22Rv1 (cell line): ENCODE results near the gene C5.
A peak's percentile ranks its signal among the peaks of the same experiment; 100 is the strongest.
"Not testable (repeated sequence)": the region's sequence is repeated elsewhere in the genome, so short reads cannot be mapped to it uniquely, and the experiment has no call there.

ENCODE experiments used
- H3K27ac ChIP-seq: fragments of 450-650 bp; 2 replicates; pipeline ENCODE4 v1.5.1; 2017
- CTCF ChIP-seq: fragments of 450-650 bp; IDR thresholded peaks from 2 replicates; pipeline ENCODE4 v1.5.1; 2017; ENCODE audit warnings: mild to moderate bottlenecking
- ZFX ChIP-seq: fragments of 450-650 bp; IDR thresholded peaks from 2 replicates; pipeline ENCODE4 v1.6.1; 2017; ENCODE audit warnings: antibody characterized with exemption, borderline replicate concordance

The C5 gene

DNA sequence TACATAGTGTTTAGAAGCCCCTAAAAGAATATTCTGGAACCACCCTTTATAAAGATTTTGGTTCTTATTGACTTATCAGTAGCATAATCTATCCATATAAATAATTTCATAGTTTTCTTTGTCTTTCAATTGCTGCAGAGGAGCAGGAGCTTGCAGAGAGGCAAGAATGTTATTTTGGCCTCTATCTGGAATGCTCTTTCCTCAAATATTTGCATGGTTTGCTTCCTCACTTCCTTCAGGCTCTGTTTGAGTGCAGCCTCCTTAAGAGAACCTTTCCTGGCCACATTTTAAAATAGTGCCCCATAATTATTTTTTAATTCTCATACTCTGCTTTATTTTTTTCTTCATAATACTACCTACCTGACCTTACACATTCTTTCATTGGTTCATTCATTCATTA, 1.5 kb downstream of the C5 start:
- peak overlapping the region; percentile 86 for H3K27ac ChIP-seq
- TF ChIP-seq ZFX: no peak
- TF ChIP-seq CTCF: no peak

- TF ChIP-seq ZFX (no peak), CTCF (no peak)
- peak overlapping the region; percentile 86 for H3K27ac ChIP-seq
Observed at GRCh38 chr9:121048175-121048574, 1.9 kb downstream of the C5 start.

- TF ChIP-seq CTCF (no peak), ZFX (no peak)
- H3K27ac ChIP-seq: no peak overlapping the region
Observed at GRCh38 chr9:121038804-121039203, 11.3 kb downstream of the C5 start.

DNA sequence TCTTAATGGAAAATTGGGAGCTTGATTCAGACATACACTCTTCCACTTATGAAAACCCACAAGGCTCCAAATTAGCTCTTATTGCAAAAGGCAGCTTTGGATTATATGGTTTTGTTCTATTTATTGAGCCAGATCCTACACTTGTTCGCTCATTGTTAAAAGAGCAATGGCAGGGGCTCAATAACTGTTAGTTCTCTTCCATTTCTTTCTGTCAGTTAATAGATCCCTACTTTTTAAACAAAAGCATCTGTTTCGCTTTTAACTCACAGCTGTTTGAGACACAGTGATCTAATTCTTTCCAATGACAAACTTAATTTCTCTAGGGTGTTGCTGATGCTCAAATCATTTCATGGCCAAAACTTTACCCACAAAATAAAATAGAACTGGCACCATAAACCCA, 11.7 kb downstream of the C5 start:
- no peak overlapping the region for H3K27ac ChIP-seq
- TF ChIP-seq CTCF: no peak
- TF ChIP-seq ZFX: no peak

DNA sequence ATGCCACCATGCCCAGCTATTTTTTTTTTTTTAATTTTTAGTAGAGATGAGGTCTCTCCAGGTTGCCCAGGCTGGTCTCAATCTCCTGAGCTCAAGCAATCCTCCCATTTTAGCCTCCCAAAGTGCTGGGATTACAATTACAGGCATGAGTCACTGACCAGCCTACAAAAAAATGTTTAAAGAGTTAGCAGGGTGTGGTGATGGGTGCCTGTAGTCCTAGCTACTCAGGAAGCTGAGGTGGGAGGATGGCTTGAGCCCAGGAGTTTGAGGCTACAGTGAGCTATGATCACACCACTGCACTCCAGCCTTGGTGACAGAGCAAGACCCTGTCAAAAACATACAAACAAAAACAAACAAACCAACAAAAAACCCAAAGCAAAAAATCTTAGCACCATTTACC, 14.4 kb downstream of the C5 start:
- not testable (repeated sequence) for H3K27ac ChIP-seq

- TF ChIP-seq CTCF: no peak
- no peak for TF ChIP-seq ZFX
- H3K27ac ChIP-seq: no peak overlapping the region
Observed at GRCh38 chr9:121034529-121034928, 15.5 kb downstream of the C5 start.

GRCh38 chr9:121029469-121029868, 20.6 kb downstream of the C5 start:
- no peak for TF ChIP-seq CTCF
- H3K27ac ChIP-seq: no peak overlapping the region

DNA sequence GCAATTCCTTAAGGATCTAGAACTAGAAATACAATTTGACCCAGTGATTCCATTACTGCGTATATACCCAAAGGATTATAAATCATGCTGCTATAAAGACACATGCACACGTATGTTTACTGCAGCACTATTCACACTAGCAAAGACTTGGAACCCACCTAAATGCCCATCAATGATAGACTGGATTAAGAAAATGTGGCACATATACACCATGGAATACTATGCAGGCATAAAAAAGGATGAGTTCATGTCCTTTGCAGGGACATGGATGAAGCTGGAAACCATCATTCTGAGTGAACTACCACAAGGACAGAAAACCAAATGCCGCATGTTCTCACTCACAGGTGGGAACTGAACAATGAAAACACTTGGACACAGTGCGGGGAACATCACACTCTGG, 21.8 kb downstream of the C5 start:
- H3K27ac ChIP-seq: not testable (repeated sequence)

GRCh38 chr9:121026768-121027167, 23.3 kb downstream of the C5 start:
- H3K27ac ChIP-seq: no peak overlapping the region
- TF ChIP-seq ZFX: no peak
- TF ChIP-seq CTCF: no peak
